A549 treated with DMSO at 1 μM for 4 hours (cell line): ENCODE data around the gene PDCD1LG2. TPM values are rescaled to one million over a fixed set of nuclear protein-coding genes. Genes with fewer than 3 reads are reported as not detected.

Experiments used
- total RNA-seq: library from RNA; stranded (reverse); fragments of 200-300 nt; extraction: Qiagen RNA extraction; gene quantifications from 5 replicates; pipeline ENCODE4 v1.2.3, GENCODE V29; 2022; ENCODE audit warnings: low read depth

PDCD1LG2 gene
- total RNA-seq: 0.25 to 0.63 TPM (median 0.39 TPM) in 5 replicates

DNA sequence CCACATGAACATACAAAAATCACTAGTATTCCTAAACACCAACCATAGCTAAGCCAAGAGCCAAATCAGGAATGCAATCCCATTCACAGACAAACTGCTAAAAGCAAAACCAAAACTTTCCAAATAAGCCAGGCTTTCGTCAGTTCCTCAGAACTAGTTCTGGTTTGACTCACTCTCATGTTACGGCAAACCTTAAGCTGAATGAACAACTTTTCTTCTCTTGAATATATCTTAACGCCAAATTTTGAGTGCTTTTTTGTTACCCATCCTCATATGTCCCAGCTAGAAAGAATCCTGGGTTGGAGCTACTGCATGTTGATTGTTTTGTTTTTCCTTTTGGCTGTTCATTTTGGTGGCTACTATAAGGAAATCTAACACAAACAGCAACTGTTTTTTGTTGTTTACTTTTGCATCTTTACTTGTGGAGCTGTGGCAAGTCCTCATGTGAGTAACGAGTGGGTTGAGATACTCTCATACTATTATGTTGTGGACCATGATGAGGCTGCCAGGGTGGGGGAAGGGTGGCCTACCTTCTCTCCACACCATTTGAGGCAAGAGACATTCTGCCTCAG is at the start of gene PDCD1LG2:
Gene PDCD1LG2, plus strand, starts transcription at position 172 of the 572 bp plus-strand sequence. CDS start 12,016 bp downstream, outside the sequence.

Other genes with a start within 250 kb of the PDCD1LG2 start
- gene RLN2, start 205.8 kb upstream of the PDCD1LG2 start, total RNA-seq: 0.19 to 0.47 TPM (median 0.24 TPM) in 4 of 5 replicates, not detected in the other
- not detected in 5 replicates for gene RLN1, start 170.7 kb upstream of the PDCD1LG2 start, total RNA-seq
- 23.2 to 29.4 TPM (median 25.2 TPM) in 5 replicates for gene PLGRKT, start 72.6 kb upstream of the PDCD1LG2 start, total RNA-seq
- gene CD274, start 60.0 kb upstream of the PDCD1LG2 start, total RNA-seq: 1.9 to 3.1 TPM (median 2.8 TPM) in 5 replicates
- gene RIC1, start 118.6 kb downstream of the PDCD1LG2 start, total RNA-seq: 10.2 to 14.7 TPM (median 13.4 TPM) in 5 replicates